OCI-LY1 (cell line): ENCODE data around the gene GLTPD2.

Experiments used
- H2AFZ ChIP-seq: fragments of 200-600 bp; sonication (generic), shearing (Covaris generic); 2 replicates; pipeline ENCODE4 v1.6.0; 2014; ENCODE audit warnings: antibody characterized with exemption, mild to moderate bottlenecking, low read length
- H3F3A ChIP-seq: fragments of 200-600 bp; sonication (generic), shearing (Covaris generic); 2 replicates; pipeline ENCODE4 v1.6.0; 2014; ENCODE audit warnings: mild to moderate bottlenecking, antibody characterized with exemption, low read length, moderate library complexity; ENCODE audit not compliant: insufficient read depth
- H3K27ac ChIP-seq: fragments of 200-600 bp; sonication (generic); 2 replicates; pipeline ENCODE4 v1.5.1; 2014; ENCODE audit warnings: low read length, mixed run types, mild to moderate bottlenecking, low read depth; ENCODE audit not compliant: poor library complexity, severe bottlenecking
- H3K27me3 ChIP-seq: fragments of 200-600 bp; sonication (generic); 2 replicates; pipeline ENCODE4 v1.6.0; 2014; ENCODE audit warnings: antibody characterized with exemption, mild to moderate bottlenecking, low read length, moderate library complexity; ENCODE audit not compliant: insufficient read depth
- H3K36me3 ChIP-seq: fragments of 200-600 bp; sonication (generic); 2 replicates; pipeline ENCODE4 v1.6.1; 2014; ENCODE audit warnings: mild to moderate bottlenecking, antibody characterized with exemption, low read length, moderate library complexity, mixed read lengths; ENCODE audit not compliant: insufficient read depth
- H3K4me1 ChIP-seq: fragments of 200-600 bp; sonication (generic); 2 replicates; pipeline ENCODE4 v1.5.1; 2014; ENCODE audit warnings: mild to moderate bottlenecking, low read length, moderate library complexity; ENCODE audit not compliant: insufficient read depth, severe bottlenecking
- H3K4me2 ChIP-seq: fragments of 200-600 bp; sonication (generic), shearing (Covaris generic); 2 replicates; pipeline ENCODE4 v1.6.1; 2014; ENCODE audit warnings: low read length
- H3K4me3 ChIP-seq: fragments of 200-600 bp; sonication (generic); 2 replicates; pipeline ENCODE4 v1.5.1; 2014; ENCODE audit warnings: low read length, low read depth, mild to moderate bottlenecking, mixed read lengths; ENCODE audit not compliant: poor library complexity, severe bottlenecking
- H3K79me2 ChIP-seq: fragments of 200-600 bp; shearing (Covaris generic); 2 replicates; pipeline ENCODE4 v1.6.1; 2016; ENCODE audit warnings: mixed run types, low read length, mixed read lengths; ENCODE audit not compliant: insufficient read depth
- H3K9ac ChIP-seq: fragments of 200-600 bp; sonication (generic), shearing (Covaris generic); 2 replicates; pipeline ENCODE4 v1.6.1; 2014; ENCODE audit warnings: mild to moderate bottlenecking, low read length, mixed read lengths
- H3K9me2 ChIP-seq: fragments of 200-600 bp; sonication (generic), shearing (Covaris generic); 2 replicates; pipeline ENCODE4 v1.6.1; 2014; ENCODE audit warnings: low read depth, mild to moderate bottlenecking, low read length, mixed read lengths
- H3K9me3 ChIP-seq: fragments of 200-600 bp; shearing (Covaris generic); 2 replicates; pipeline ENCODE4 v1.6.1; 2014; ENCODE audit warnings: low read length, mixed read lengths
- H4K20me1 ChIP-seq: fragments of 200-600 bp; sonication (generic), shearing (Covaris generic); 2 replicates; pipeline ENCODE4 v1.6.0; 2016; ENCODE audit warnings: mild to moderate bottlenecking, low read length; ENCODE audit not compliant: insufficient read depth
- CTCF ChIP-seq: fragments of 200-600 bp; sonication (generic), shearing (Covaris generic); IDR thresholded peaks from 2 replicates; pipeline ENCODE4 v1.5.1; 2017; ENCODE audit warnings: mild to moderate bottlenecking, antibody characterized with exemption, low read length, moderate library complexity, mixed read lengths
- EZH2 ChIP-seq: fragments of 200-600 bp; sonication (generic), shearing (Covaris generic); IDR thresholded peaks from 2 replicates; pipeline ENCODE4 v1.8.0; 2017; ENCODE audit warnings: borderline replicate concordance, mixed run types, mild to moderate bottlenecking, antibody characterized with exemption, low read length, moderate library complexity, mixed read lengths

Gene GLTPD2

GRCh38 chr17:4789701-4789950 is 862 bp downstream of the GLTPD2 start:
- Histone ChIP-seq H3K4me2 (peak overlapping the region; percentile 100), H3K36me3 (no peaks in the 10 kb centered on the region), H3K79me2 (no peaks in the 10 kb centered on the region), H3K27ac (no peak overlapping the region), H3K9me3 (no peaks in the 10 kb centered on the region), H2AFZ (peak overlapping the region; percentile 87; the same call in 1 of the 2 replicates), H3K4me3 (peak overlapping the region; percentile 68), H3K9ac (peak overlapping the region; percentile 72), H3K4me1 (peaks cover 17% of the 10 kb centered on the region), H3F3A (no peaks in the 10 kb centered on the region), H3K27me3 (peaks cover 5% of the 10 kb centered on the region; the same call in 1 of the 2 replicates), H3K9me2 (no peaks in the 10 kb centered on the region), H4K20me1 (no peaks in the 10 kb centered on the region)
- TF ChIP-seq CTCF (no peak), EZH2 (no peak)

- H3F3A ChIP-seq = no peaks in the 10 kb centered on the region
- no peak overlapping the region for H3K27ac ChIP-seq
- no peaks in the 10 kb centered on the region for H3K9me2 ChIP-seq
- peaks cover 17% of the 10 kb centered on the region for H3K4me1 ChIP-seq
- peaks cover 5% of the 10 kb centered on the region; the same call in 1 of the 2 replicates for H3K27me3 ChIP-seq
- H3K9ac ChIP-seq = peak overlapping the region; percentile 72
- H3K79me2 ChIP-seq = no peaks in the 10 kb centered on the region
- H4K20me1 ChIP-seq = no peaks in the 10 kb centered on the region
- peak overlapping the region; percentile 100 for H3K4me2 ChIP-seq
- H3K36me3 ChIP-seq = no peaks in the 10 kb centered on the region
- peak overlapping the region; percentile 68 for H3K4me3 ChIP-seq
- H2AFZ ChIP-seq = no peak overlapping the region; the same call in 1 of the 2 replicates
- no peaks in the 10 kb centered on the region for H3K9me3 ChIP-seq
- peak; percentile 75 for TF ChIP-seq CTCF
- no peak for TF ChIP-seq EZH2
These were observed 1.4 kb downstream of the GLTPD2 start for GRCh38 chr17:4789951-4790704.

GRCh38 chr17:4790705-4791088 is 1.9 kb downstream of the GLTPD2 start:
- Histone ChIP-seq H4K20me1 (no peaks in the 10 kb centered on the region), H3K4me1 (peaks cover 19% of the 10 kb centered on the region), H3K4me3 (peak overlapping the region; percentile 68), H3K9me3 (no peaks in the 10 kb centered on the region), H2AFZ (no peak overlapping the region), H3F3A (no peaks in the 10 kb centered on the region), H3K9ac (peak overlapping the region; percentile 72; the same call in 1 of the 2 replicates), H3K4me2 (peak overlapping the region; percentile 100), H3K36me3 (no peaks in the 10 kb centered on the region), H3K27me3 (peaks cover 5% of the 10 kb centered on the region; the same call in 1 of the 2 replicates), H3K79me2 (no peaks in the 10 kb centered on the region), H3K27ac (no peak overlapping the region), H3K9me2 (no peaks in the 10 kb centered on the region)
- TF ChIP-seq EZH2 (no peak), CTCF (no peak)
